ENCODE results near the gene CHD1L. TPM values are rescaled to one million over a fixed set of nuclear protein-coding genes. Genes with fewer than 3 reads are reported as not detected.

Gene CHD1L
- total and polyA plus RNA-seq, 2 experiments from 2014 or later, result 29.8 to 43.9 TPM

DNA sequence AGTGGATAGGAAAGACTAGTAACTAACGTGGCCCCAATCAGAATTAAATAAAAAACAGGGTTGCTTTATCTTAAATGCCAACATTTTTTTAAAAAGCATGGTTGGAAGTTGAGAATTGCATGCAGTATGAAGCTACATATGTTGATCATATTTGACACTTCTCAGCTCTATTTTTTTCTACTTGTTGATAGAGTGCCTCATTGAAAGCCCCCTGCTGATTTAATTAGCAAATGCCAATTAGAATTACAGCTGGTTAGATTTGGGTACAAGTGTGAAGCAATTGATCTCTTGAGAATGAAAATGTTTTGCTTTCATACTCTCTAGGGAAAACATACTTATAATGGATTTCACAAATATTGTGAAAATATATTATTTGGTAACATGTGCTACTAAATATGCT, 40.5 kb downstream of the CHD1L start:
- Mint-ChIP-seq H3K27me3 (ENCODE audit: insufficient read depth, low read depth, poor library complexity) (no peaks in the 10 kb centered on the region), H3K36me3 (ENCODE audit: low read depth) (peaks cover 43% of the 10 kb centered on the region), H3K9me3 (no peaks in the 10 kb centered on the region), H3K27ac (no peak overlapping the region), H3K4me3 (no peak overlapping the region), H3K4me1 (no peaks in the 10 kb centered on the region)
- H3K9me2 ChIP-seq (ENCODE audit: insufficient read depth), result no peaks in the 10 kb centered on the region
- H3F3A ChIP-seq (replicated peaks; ENCODE audit: low read depth), result no peaks in the 10 kb centered on the region
- H3K4me2 ChIP-seq, result no peak overlapping the region
- no peaks in the 10 kb centered on the region for H3K4me1 ChIP-seq (ENCODE audit: insufficient read depth)
- no peak overlapping the region for H3K4me3 ChIP-seq
- no peaks in the 10 kb centered on the region for H3K79me2 ChIP-seq (replicated peaks; ENCODE audit: insufficient read depth)
- ATAC-seq (no peak), DNase-seq (ENCODE audit: low spot score) (no peak)
- no peak overlapping the region for H3K27ac ChIP-seq (ENCODE audit: low read depth)
- peaks cover 40% of the 10 kb centered on the region for H3K36me3 ChIP-seq (ENCODE audit: insufficient read depth)
- H4K20me1 ChIP-seq (replicated peaks; ENCODE audit: insufficient read depth), result 0 out of 2 replicates have a peak, but pooled peaks cover 7% of the 10 kb centered on the region
- H3K27me3 ChIP-seq (ENCODE audit: insufficient read depth), result no peaks in the 10 kb centered on the region
- no peak for TF ChIP-seq JUNB (IDR thresholded peaks at IDR 0.05; ENCODE audit: unreplicated experiment)
- no peak for TF ChIP-seq CTCF (conservative IDR thresholded peaks at IDR 0.05; ENCODE audit: low read depth in 2 of 2)
- no peak for TF ChIP-seq NANOG (IDR thresholded peaks at IDR 0.05; ENCODE audit: borderline replicate concordance)
- TF ChIP-seq ZNF331 (CRISPR knock-in tag; IDR thresholded peaks at IDR 0.05; ENCODE audit: low read depth), result no peak
- no peak for TF ChIP-seq EZH2phosphoT487 (IDR thresholded peaks at IDR 0.05; ENCODE audit: unreplicated experiment)
- no peak for TF ChIP-seq STAT1 (IDR thresholded peaks at IDR 0.05; ENCODE audit: unreplicated experiment)
- TF ChIP-seq, protein P1, sequence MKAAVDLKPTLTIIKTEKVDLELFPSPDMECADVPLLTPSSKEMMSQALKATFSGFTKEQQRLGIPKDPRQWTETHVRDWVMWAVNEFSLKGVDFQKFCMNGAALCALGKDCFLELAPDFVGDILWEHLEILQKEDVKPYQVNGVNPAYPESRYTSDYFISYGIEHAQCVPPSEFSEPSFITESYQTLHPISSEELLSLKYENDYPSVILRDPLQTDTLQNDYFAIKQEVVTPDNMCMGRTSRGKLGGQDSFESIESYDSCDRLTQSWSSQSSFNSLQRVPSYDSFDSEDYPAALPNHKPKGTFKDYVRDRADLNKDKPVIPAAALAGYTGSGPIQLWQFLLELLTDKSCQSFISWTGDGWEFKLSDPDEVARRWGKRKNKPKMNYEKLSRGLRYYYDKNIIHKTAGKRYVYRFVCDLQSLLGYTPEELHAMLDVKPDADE (IDR thresholded peaks at IDR 0.05), result no peak
- TF ChIP-seq, protein P2, sequence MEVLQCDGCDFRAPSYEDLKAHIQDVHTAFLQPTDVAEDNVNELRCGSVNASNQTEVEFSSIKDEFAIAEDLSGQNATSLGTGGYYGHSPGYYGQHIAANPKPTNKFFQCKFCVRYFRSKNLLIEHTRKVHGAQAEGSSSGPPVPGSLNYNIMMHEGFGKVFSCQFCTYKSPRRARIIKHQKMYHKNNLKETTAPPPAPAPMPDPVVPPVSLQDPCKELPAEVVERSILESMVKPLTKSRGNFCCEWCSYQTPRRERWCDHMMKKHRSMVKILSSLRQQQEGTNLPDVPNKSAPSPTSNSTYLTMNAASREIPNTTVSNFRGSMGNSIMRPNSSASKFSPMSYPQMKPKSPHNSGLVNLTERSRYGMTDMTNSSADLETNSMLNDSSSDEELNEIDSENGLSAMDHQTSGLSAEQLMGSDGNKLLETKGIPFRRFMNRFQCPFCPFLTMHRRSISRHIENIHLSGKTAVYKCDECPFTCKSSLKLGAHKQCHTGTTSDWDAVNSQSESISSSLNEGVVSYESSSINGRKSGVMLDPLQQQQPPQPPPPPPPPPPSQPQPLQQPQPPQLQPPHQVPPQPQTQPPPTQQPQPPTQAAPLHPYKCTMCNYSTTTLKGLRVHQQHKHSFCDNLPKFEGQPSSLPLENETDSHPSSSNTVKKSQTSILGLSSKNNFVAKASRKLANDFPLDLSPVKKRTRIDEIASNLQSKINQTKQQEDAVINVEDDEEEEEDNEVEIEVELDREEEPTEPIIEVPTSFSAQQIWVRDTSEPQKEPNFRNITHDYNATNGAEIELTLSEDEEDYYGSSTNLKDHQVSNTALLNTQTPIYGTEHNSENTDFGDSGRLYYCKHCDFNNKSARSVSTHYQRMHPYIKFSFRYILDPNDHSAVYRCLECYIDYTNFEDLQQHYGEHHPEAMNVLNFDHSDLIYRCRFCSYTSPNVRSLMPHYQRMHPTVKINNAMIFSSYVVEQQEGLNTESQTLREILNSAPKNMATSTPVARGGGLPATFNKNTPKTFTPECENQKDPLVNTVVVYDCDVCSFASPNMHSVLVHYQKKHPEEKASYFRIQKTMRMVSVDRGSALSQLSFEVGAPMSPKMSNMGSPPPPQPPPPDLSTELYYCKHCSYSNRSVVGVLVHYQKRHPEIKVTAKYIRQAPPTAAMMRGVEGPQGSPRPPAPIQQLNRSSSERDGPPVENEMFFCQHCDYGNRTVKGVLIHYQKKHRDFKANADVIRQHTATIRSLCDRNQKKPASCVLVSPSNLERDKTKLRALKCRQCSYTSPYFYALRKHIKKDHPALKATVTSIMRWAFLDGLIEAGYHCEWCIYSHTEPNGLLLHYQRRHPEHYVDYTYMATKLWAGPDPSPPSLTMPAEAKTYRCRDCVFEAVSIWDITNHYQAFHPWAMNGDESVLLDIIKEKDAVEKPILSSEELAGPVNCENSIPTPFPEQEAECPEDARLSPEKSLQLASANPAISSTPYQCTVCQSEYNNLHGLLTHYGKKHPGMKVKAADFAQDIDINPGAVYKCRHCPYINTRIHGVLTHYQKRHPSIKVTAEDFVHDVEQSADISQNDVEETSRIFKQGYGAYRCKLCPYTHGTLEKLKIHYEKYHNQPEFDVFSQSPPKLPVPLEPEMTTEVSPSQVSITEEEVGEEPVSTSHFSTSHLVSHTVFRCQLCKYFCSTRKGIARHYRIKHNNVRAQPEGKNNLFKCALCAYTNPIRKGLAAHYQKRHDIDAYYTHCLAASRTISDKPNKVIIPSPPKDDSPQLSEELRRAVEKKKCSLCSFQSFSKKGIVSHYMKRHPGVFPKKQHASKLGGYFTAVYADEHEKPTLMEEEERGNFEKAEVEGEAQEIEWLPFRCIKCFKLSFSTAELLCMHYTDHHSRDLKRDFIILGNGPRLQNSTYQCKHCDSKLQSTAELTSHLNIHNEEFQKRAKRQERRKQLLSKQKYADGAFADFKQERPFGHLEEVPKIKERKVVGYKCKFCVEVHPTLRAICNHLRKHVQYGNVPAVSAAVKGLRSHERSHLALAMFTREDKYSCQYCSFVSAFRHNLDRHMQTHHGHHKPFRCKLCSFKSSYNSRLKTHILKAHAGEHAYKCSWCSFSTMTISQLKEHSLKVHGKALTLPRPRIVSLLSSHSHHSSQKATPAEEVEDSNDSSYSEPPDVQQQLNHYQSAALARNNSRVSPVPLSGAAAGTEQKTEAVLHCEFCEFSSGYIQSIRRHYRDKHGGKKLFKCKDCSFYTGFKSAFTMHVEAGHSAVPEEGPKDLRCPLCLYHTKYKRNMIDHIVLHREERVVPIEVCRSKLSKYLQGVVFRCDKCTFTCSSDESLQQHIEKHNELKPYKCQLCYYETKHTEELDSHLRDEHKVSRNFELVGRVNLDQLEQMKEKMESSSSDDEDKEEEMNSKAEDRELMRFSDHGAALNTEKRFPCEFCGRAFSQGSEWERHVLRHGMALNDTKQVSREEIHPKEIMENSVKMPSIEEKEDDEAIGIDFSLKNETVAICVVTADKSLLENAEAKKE (CRISPR knock-in tag; IDR thresholded peaks at IDR 0.05), result no peak
- no peak overlapping the region for H2AFZ ChIP-seq

Data from GM23338 (cell line).